Fibroblast of mammary gland (primary cell): ENCODE results near the gene SLC20A1.

Source experiments
- DNase-seq: peaks from one replicate; pipeline ENCODE4 v3.0.0-alpha.2; 2010; ENCODE audit warnings: low read depth
- H3K4me3 ChIP-seq: 2 replicates; pipeline ENCODE4 v1.5.1; 2011; ENCODE audit warnings: low read depth, mild to moderate bottlenecking, low read length, moderate library complexity; ENCODE audit not compliant: control insufficient read depth
- TF ChIP-seq, protein P1 (sequence below): conservative IDR thresholded peaks from 2 replicates; pipeline ENCODE4 v1.5.1; 2011; ENCODE audit warnings: low read depth, low read length, inconsistent platforms; ENCODE audit not compliant: control insufficient read depth, insufficient read depth

Gene SLC20A1

DNA sequence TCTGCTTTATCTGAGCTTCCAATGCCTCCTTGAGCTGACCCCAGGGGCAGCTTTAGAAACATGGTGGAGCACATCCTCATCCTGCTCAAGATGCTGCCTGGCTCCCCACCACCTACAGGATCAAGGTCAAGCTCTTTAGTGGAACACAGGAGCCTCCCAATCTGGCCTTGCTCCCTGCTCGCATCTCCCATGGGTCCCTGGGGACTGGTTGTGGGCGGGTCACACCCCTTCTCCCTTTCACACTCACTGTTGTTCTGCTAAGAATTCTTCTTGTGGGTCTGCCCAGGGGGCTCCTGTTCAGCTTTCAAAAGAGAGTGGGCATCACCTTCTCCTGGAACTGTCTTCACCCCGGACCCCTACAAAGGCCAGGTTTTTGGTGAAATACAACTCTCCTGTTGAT, 66.7 kb downstream of the SLC20A1 start:
- DNase-seq: no peak
- no peak overlapping the region for H3K4me3 ChIP-seq
- TF ChIP-seq, protein P1, sequence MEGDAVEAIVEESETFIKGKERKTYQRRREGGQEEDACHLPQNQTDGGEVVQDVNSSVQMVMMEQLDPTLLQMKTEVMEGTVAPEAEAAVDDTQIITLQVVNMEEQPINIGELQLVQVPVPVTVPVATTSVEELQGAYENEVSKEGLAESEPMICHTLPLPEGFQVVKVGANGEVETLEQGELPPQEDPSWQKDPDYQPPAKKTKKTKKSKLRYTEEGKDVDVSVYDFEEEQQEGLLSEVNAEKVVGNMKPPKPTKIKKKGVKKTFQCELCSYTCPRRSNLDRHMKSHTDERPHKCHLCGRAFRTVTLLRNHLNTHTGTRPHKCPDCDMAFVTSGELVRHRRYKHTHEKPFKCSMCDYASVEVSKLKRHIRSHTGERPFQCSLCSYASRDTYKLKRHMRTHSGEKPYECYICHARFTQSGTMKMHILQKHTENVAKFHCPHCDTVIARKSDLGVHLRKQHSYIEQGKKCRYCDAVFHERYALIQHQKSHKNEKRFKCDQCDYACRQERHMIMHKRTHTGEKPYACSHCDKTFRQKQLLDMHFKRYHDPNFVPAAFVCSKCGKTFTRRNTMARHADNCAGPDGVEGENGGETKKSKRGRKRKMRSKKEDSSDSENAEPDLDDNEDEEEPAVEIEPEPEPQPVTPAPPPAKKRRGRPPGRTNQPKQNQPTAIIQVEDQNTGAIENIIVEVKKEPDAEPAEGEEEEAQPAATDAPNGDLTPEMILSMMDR: no peak

DNA sequence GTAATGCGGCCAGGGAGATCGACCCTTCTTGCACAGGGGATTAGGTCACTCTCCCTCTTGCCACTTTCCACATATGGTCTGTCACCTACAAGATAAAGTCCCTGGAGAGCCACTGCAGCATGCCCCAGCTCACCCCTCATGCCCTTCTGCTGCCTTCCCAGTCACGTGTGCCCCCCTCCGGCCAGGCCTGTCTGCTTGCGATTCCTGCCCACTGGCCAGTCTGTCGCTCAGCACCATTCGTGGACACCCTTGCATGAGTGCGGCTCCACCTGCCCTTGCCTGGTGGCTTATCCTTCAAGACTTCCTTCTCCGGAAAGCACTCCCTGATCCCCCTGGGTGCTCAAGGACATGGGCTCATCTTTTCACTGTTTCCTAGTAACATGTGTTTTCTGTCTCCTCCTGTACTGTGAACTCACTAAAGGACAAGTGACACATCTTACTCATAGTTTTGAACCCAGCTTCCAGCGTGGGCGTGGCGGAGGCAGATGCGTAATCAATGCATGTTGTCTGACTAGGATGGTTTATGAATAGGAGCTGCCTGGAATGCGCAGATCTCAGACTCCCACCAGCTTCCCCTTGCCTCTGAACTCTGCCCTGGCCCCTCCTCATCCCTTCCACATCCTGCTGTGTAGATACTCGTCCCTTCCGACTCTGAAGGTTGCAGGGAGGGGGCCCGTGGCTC, 67.3 kb downstream of the SLC20A1 start:
- no peak overlapping the region for H3K4me3 ChIP-seq
- TF ChIP-seq, protein P1: no peak
- DNase-seq: peak; percentile 92
